Brain microvascular endothelial cell (primary cell): Measurements from ENCODE around the gene IPO9.

Source experiments
- DNase-seq: peaks from one replicate; pipeline ENCODE4 v3.0.0-alpha.2; 2020
- H3K27ac ChIP-seq: fragments of 250-450 bp; sonication (Bioruptor Pico); 2 replicates; pipeline ENCODE4 v1.5.1; 2020; ENCODE audit warnings: mild to moderate bottlenecking, moderate library complexity
- H3K27me3 ChIP-seq: fragments of 250-450 bp; sonication (Bioruptor Pico); replicated peaks from 2 replicates; pipeline ENCODE4 v1.5.1; 2020; ENCODE audit warnings: mild to moderate bottlenecking
- H3K36me3 ChIP-seq: fragments of 250-450 bp; sonication (Bioruptor Pico); replicated peaks from 2 replicates; pipeline ENCODE4 v1.5.1; 2020; ENCODE audit warnings: mild to moderate bottlenecking
- H3K4me3 ChIP-seq: 2 replicates; pipeline ENCODE4 v1.5.1; 2011; ENCODE audit warnings: low read depth, mild to moderate bottlenecking, control low read depth, low read length, moderate library complexity
- CTCF ChIP-seq: IDR thresholded peaks from 2 replicates; pipeline ENCODE4 v1.5.1; 2011; ENCODE audit warnings: low read depth, mild to moderate bottlenecking, moderate library complexity, low read length, control low read depth, inconsistent platforms; ENCODE audit errors: missing control alignments
- in situ Hi-C: cut with HindIII; loops from 2 replicates; pipeline ENCODE4 v1.10.0; 2017; ENCODE audit warnings: low sequenced_read_pairs, low pct_ligation_motif_present

IPO9 gene

DNA sequence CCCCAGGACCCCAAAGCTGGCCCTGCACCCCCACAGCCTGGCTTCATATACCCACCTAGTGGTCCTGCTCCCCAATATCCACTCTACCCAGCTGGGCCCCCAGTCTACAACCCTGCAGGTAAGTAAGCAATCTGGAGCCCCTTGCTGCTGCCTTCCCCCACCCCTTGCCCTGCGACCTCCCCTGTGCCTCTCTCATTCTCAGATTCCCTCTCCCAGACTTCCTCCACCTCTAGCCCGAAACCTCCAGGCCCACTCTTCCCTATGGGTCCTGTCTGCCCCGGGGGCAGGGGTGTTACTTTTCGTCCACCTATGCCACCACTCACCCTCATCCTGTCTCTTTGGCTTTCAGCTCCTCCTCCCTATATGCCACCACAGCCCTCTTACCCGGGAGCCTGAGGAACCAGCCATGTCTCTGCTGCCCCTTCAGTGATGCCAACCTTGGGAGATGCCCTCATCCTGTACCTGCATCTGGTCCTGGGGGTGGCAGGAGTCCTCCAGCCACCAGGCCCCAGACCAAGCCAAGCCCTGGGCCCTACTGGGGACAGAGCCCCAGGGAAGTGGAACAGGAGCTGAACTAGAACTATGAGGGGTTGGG is 62.6 kb downstream of the IPO9 start:
- no peaks in the 10 kb centered on the region for H3K27me3 ChIP-seq
- DNase-seq = no peak
- in situ Hi-C loops = no loop called here
- no peak overlapping the region for H3K4me3 ChIP-seq
- TF ChIP-seq CTCF = no peak
- no peak overlapping the region for H3K27ac ChIP-seq
- H3K36me3 ChIP-seq = no peaks in the 10 kb centered on the region

DNA sequence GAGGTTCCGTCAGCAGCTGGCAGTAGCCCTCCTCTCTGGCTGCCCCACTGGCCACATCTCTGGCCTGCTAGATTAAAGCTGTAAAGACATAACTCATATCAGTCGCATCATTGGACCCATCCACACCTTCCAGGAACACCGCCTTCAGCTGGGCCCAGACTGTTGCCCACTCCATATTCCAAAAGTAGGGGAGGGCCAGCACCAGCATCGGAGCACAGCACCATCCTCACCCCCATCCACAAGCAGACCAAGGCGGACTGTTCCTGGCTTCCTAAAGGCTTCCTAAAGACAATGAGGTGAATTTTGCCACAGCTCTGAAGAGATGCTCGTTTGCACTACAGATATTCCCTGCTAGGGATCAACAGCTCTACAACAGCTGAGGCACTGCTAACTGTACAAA is 63.3 kb downstream of the IPO9 start:
- DNase-seq = no peak
- in situ Hi-C loops = no loop called here
- no peaks in the 10 kb centered on the region for H3K36me3 ChIP-seq
- H3K4me3 ChIP-seq = no peak overlapping the region
- no peaks in the 10 kb centered on the region for H3K27me3 ChIP-seq
- H3K27ac ChIP-seq = no peak overlapping the region
- no peak for TF ChIP-seq CTCF

DNA sequence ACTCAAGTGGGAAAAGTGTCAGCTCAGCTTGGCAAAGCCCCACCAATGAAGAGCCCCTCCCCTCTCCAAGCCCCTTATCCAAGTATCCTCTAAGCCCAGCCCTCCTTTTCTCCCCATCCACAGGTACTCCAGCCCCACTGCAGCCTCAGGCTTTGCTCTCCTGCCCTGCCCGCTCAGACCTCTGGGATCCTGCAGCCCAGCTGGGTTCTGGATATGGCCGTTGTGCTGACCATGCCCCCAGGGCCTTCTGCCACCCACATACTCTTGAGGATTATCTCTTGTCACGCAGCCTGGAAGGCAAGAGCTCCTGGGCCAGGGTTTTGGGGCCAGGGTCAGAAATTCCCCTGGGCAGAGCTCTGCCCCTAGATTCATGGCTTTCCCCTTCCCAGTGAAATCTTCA is 64.5 kb downstream of the IPO9 start:
- H3K36me3 ChIP-seq = no peaks in the 10 kb centered on the region
- no peak for DNase-seq
- H3K27ac ChIP-seq = no peak overlapping the region
- H3K4me3 ChIP-seq = no peak overlapping the region
- no peaks in the 10 kb centered on the region for H3K27me3 ChIP-seq
- no peak for TF ChIP-seq CTCF
- in situ Hi-C loops = no loop called here

DNA sequence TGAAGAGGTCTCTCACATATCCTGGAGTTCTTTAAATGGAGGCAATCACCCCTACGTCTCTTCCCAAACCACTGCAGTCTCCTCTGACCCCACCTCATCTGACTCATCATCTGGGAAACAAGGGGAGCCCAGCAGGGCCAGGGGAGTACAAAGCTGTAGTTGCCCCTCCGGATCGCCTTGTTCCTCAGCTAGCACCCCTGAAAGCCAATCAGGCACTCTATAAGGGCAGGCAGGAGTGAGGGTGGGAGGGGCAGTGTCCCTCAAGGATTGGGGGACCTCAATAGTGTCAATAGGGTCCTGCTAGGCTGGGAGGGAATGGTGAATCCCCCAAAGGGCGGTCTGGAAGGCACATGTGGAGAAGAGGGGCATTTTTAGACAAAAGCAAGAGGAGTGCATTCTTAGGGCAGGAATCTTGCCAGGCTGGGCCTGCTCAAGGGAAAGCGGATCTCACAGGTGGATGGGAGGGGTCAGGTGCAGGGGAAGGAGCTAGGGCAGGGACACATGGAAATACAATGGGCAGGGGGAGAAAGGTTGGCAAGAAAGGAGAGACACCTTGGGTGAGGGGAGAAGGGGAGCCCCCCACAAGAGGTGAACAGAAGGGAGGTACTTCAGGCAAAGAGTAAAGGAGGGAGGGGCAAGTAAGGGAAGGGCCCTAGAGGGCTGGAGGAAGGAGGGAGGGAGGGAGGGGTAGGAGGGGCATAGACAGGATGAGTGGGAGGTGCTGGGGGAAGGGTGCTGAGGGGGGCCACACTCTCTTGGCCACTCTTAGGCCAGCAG is 65.6 kb downstream of the IPO9 start:
- Histone ChIP-seq H3K27ac (no peak overlapping the region), H3K36me3 (no peaks in the 10 kb centered on the region), H3K4me3 (no peak overlapping the region), H3K27me3 (no peaks in the 10 kb centered on the region)
- in situ Hi-C loops = no loop called here
- TF ChIP-seq CTCF = no peak
- no peak for DNase-seq

DNA sequence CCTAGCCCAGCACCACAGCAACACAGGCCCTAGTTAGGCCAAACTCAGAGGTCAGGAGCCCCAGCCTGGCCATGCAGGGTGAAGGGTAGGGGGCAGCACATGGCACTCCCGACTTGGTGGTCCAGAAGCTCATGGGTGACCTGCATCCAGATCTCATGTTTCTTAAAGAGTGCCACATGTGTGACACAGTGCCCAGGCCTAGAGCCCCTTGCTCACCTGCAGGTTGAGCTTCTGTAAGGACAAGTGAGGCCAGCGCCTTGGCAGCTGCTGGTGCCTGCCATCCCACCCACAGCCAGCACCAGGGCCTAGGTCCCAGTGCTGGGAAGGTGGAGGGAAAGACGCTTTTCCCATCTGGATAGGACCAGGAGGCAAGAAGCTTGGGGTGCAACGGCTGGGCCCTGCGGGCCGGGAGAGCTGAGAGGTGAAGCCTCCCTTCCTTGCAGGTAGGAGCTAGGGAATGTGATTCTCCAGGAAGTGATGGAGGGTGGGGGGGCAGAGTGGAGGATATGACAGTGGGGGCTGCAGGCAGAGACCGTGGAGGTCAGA is 66.2 kb downstream of the IPO9 start:
- no peak for TF ChIP-seq CTCF
- Histone ChIP-seq H3K36me3 (no peaks in the 10 kb centered on the region), H3K27ac (no peak overlapping the region), H3K4me3 (no peak overlapping the region), H3K27me3 (no peaks in the 10 kb centered on the region)
- in situ Hi-C loops = no loop called here
- DNase-seq = no peak
